Measurements from ENCODE around the gene RHCE.
"Not testable (repeated sequence)": the region's sequence is repeated elsewhere in the genome, so short reads cannot be mapped to it uniquely, and the experiment has no call there.

RHCE gene

GRCh38 chr1:25428475-25429166, 8.0 kb upstream of the RHCE start:
- TF ChIP-seq, protein P1, sequence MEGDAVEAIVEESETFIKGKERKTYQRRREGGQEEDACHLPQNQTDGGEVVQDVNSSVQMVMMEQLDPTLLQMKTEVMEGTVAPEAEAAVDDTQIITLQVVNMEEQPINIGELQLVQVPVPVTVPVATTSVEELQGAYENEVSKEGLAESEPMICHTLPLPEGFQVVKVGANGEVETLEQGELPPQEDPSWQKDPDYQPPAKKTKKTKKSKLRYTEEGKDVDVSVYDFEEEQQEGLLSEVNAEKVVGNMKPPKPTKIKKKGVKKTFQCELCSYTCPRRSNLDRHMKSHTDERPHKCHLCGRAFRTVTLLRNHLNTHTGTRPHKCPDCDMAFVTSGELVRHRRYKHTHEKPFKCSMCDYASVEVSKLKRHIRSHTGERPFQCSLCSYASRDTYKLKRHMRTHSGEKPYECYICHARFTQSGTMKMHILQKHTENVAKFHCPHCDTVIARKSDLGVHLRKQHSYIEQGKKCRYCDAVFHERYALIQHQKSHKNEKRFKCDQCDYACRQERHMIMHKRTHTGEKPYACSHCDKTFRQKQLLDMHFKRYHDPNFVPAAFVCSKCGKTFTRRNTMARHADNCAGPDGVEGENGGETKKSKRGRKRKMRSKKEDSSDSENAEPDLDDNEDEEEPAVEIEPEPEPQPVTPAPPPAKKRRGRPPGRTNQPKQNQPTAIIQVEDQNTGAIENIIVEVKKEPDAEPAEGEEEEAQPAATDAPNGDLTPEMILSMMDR (IDR thresholded peaks at IDR 0.05; ENCODE audit: low read depth, low read length), result no peak
- DNase-seq (ENCODE audit: low read depth, low spot score), result no peak

GRCh38 chr1:25427696-25428095, 7.1 kb upstream of the RHCE start:
- H3K4me3 ChIP-seq (ENCODE audit: low read depth, low read length), result no peak overlapping the region
- TF ChIP-seq, protein P1 (IDR thresholded peaks at IDR 0.05; ENCODE audit: low read depth, low read length), result no peak
- in situ Hi-C loops (cut with HindIII; ENCODE audit: low sequenced_read_pairs), result loop anchor here (10.0 kb wide), 1 partner anchor 97 kb away; no protein-coding TSS in a partner anchor
- DNase-seq (ENCODE audit: low read depth, low spot score), result no peak

More at GRCh38 chr1:25428475-25429166, 8.0 kb upstream of the RHCE start:
- H3K4me3 ChIP-seq (ENCODE audit: low read depth, low read length), result no peak overlapping the region
- in situ Hi-C loops (cut with HindIII; ENCODE audit: low sequenced_read_pairs), result loop anchor here (10.0 kb wide), 1 partner anchor 96 kb away; no protein-coding TSS in a partner anchor

DNA sequence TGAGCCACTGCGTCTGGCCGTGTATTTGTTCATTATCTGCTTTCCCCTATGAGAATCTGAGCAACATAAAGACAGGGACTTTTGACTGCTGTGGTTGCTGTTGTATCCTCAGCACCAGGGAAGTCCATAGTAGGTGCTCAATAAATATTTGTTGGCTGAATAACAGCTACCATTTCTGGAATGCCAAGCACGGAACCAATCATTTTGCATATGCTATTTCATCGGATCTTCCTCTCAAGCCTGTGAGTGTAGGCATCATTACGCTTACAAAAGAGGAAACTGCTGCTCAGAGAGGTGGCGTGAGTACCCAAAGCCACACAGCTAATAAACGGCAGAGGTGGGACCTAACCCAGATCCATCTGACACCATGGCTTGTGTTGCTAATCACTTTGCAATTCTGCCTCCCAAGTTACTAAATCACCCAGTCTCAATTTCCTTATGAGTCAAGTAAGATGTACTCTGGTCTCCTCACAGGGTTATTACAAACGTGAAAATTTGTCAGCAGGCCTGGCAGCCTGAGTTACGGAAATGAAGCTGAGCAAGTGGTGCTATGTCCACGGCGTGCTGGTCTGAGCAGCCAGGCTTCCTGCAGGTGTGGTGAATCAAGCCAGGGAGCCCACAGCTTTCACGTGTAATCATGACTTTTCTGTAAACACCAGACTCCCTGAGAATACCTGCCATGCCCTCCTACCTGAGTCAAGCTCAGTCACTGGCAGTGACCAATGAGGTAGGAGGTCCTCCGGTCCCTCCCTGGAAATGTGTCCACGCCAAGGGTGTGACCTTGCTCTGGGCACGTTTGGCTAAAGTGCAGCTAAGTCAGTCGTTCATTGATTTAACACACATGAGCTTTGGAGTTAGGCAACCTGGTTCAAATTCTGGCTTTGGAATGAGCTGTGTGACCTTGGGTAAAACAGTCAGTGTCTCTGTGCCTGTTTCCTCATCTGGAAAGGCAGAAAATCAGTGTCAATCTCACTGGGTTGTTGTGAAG, 4.8 kb upstream of the RHCE start:
- in situ Hi-C loops (cut with HindIII; ENCODE audit: low sequenced_read_pairs), result loop anchor here (10.0 kb wide), 1 partner anchor 99 kb away; no protein-coding TSS in a partner anchor
- DNase-seq (ENCODE audit: low read depth, low spot score), result no peak
- TF ChIP-seq, protein P1 (IDR thresholded peaks at IDR 0.05; ENCODE audit: low read depth, low read length), result no peak
- no peak overlapping the region for H3K4me3 ChIP-seq (ENCODE audit: low read depth, low read length)

DNA sequence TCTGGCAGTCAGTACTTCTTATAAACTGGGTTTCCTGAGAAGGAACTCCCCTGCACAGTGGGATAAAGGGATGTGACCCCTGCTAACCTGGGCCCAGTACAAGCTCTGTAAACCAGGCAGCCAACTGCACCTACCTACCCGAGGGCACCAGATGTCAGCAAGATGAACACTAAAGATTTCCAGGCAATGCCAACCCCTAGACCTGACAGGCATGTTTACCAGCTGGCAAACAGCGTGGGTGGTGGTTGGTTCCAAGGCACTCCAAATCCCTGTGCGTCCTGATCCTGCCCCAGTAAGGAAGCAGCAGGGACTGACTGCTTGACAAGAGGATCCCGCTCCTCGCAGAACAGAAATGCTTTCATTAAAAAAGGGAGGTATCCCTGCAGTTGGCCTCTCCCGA, 2.6 kb upstream of the RHCE start:
- H3K4me3 ChIP-seq (ENCODE audit: low read depth, low read length); DNase-seq (ENCODE audit: low read depth, low spot score): not testable (repeated sequence)
- in situ Hi-C loops (cut with HindIII; ENCODE audit: low sequenced_read_pairs), result loop anchor here (10.0 kb wide), 1 partner anchor 102 kb away; no protein-coding TSS in a partner anchor

DNA sequence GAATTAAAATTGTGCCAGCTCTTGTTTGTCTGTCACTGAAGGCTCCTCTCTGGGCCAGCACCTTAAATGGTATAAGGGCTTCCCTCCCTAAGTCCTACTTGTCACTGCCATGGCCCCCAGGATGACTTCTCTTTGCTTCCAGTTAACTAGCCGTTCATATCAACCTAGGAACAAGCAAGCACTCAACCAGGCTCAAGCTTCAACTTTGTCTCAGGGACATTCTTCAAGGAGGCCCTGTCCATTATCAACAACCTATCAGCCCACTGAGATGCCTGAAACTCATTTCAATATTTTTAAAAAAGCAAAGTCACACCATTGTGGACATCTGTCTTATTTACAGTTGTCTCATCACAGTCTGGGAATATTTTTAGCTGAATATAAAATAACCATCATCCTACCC, 1.3 kb downstream of the RHCE start:
- in situ Hi-C loops (cut with HindIII; ENCODE audit: low sequenced_read_pairs); DNase-seq (ENCODE audit: low read depth, low spot score); H3K4me3 ChIP-seq (ENCODE audit: low read depth, low read length): not testable (repeated sequence)

DNA sequence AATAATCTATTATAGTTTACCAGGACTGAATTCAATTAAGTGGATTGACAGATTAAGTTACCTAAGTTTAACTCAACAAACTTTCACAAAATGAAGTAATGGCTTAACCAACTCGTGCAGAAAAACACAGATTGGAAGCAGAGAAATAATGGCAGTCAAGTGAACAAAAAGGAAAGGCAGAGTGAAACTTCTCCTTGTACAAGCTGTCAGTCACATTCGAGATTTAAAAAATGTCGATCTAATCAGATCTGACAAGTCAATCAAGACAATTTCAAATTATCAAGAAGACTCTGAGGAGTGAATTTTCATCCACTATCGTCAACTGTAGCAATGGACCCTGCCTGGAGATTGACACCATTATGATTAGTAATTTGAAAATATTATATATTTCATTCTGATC, 3.3 kb downstream of the RHCE start:
- in situ Hi-C loops (cut with HindIII; ENCODE audit: low sequenced_read_pairs); DNase-seq (ENCODE audit: low read depth, low spot score); H3K4me3 ChIP-seq (ENCODE audit: low read depth, low read length): not testable (repeated sequence)

GRCh38 chr1:25414578-25414977, 6.0 kb downstream of the RHCE start:
- H3K4me3 ChIP-seq (ENCODE audit: low read depth, low read length); DNase-seq (ENCODE audit: low read depth, low spot score); in situ Hi-C loops (cut with HindIII; ENCODE audit: low sequenced_read_pairs): not testable (repeated sequence)

GRCh38 chr1:25414157-25414556, 6.5 kb downstream of the RHCE start:
- DNase-seq (ENCODE audit: low read depth, low spot score); in situ Hi-C loops (cut with HindIII; ENCODE audit: low sequenced_read_pairs); H3K4me3 ChIP-seq (ENCODE audit: low read depth, low read length): not testable (repeated sequence)

DNA sequence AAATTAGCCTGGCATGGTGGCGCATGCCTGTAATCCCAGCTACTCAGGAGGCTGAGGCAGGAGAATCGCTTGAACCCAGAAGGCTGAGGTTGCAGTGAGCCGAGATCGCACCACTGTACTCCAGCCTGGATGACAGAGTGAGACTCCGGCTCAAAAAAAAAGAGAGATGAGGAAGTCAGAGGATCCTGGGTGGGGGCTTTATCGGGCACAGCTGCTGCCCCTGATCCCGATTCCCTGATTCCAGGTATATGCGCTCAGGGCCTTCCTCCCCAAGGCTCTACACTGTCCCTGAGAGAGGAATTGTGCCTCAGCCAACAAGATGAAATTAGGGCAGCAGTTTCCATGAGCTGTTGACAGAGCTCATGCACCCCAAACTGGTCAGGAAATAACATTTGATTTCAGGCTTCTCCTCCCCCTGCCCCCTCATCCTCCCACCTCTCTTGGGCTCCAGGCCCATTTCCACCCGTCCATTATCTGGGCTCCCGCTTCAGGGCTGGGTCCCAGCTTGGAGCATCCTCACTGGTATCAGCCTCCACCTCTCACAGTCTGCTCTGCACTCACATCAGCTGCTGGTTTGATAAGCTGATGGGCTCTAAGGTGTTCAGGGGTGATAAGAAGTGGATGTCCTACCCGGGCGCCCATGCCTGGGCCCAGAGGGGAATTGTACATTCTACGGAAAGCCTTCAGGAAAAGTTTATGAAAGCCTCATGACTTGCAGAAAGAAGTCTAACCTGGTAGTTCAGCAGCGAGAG, 7.6 kb downstream of the RHCE start:
- H3K4me3 ChIP-seq (ENCODE audit: low read depth, low read length); in situ Hi-C loops (cut with HindIII; ENCODE audit: low sequenced_read_pairs); DNase-seq (ENCODE audit: low read depth, low spot score): not testable (repeated sequence)

GRCh38 chr1:25409641-25410427, 10.8 kb downstream of the RHCE start:
- in situ Hi-C loops (cut with HindIII; ENCODE audit: low sequenced_read_pairs); H3K4me3 ChIP-seq (ENCODE audit: low read depth, low read length); DNase-seq (ENCODE audit: low read depth, low spot score): not testable (repeated sequence)

GRCh38 chr1:25405731-25406305, 14.8 kb downstream of the RHCE start:
- H3K4me3 ChIP-seq (ENCODE audit: low read depth, low read length); DNase-seq (ENCODE audit: low read depth, low spot score); in situ Hi-C loops (cut with HindIII; ENCODE audit: low sequenced_read_pairs): not testable (repeated sequence)

Data from astrocyte of the spinal cord (primary cell).